ENCODE data around the gene LPA. TPM values are rescaled to one million over a fixed set of nuclear protein-coding genes. Genes with fewer than 3 reads are reported as not detected.

Gene LPA
- total RNA-seq, 1 donor from 2014 or later: not detected

DNA sequence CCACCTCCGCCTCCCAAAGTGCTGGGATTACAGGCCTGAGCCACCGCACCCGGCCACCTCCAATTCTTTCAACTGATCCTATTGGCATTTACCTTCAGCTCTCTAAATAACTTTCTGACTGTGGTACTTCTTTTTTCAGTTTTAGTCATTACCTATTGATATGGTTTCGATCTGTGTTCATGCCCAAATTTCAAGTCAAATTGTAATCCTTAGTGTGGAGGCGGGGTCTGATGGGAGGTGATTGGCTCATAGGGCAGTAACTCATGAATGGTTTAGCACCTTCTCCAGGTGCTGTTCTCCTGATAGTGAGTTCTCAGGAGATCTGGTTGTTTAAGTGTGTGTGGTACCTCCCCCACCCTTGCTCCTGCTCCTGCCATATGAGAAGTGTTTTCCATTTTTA is 140.9 kb downstream of the LPA start:
- H3K79me2 ChIP-seq (ENCODE audit: insufficient read depth, low read length): no peaks in the 10 kb centered on the region
- no peak overlapping the region for H3K27ac ChIP-seq (ENCODE audit: low read depth, low read length)
- TF ChIP-seq EZH2 (IDR thresholded peaks at IDR 0.05; ENCODE audit: insufficient read depth, low read length) (no peak), CTCF (IDR thresholded peaks at IDR 0.05; ENCODE audit: insufficient read depth, low read depth, low read length) (no peak)
- Mint-ChIP-seq H3K27ac (ENCODE audit: unreplicated experiment) (no peak overlapping the region), H3K9me3 (ENCODE audit: unreplicated experiment) (no peaks in the 10 kb centered on the region), H3K4me3 (ENCODE audit: unreplicated experiment) (no peak overlapping the region), H3K4me1 (ENCODE audit: low read depth, unreplicated experiment) (no peaks in the 10 kb centered on the region), H3K36me3 (ENCODE audit: low read depth, unreplicated experiment) (no peaks in the 10 kb centered on the region), H3K27me3 (ENCODE audit: low read depth, unreplicated experiment) (no peaks in the 10 kb centered on the region)
- no peaks in the 10 kb centered on the region for H3K36me3 ChIP-seq (ENCODE audit: insufficient read depth, low read length)
- no peaks in the 10 kb centered on the region for H3K4me1 ChIP-seq (ENCODE audit: insufficient read depth, low read length)
- no peak for FAIRE-seq
- no peak for DNase-seq (ENCODE audit: low read depth)
- no peaks in the 10 kb centered on the region for H3K27me3 ChIP-seq (ENCODE audit: insufficient read depth, low read length)
- H3K9ac ChIP-seq (ENCODE audit: low read length): no peak overlapping the region
- no peak overlapping the region for H3K4me2 ChIP-seq (ENCODE audit: low read length)
- no peak overlapping the region for H3K4me3 ChIP-seq (ENCODE audit: insufficient read depth, low read depth, low read length)
- H4K20me1 ChIP-seq (ENCODE audit: insufficient read depth, low read length): no peaks in the 10 kb centered on the region
- no peak overlapping the region for H2AFZ ChIP-seq (ENCODE audit: low read depth, low read length)
- H3K9me3 ChIP-seq (ENCODE audit: insufficient read depth, low read depth, low read length): no peaks in the 10 kb centered on the region

GRCh38 chr6:160520043-160520904 is 143.8 kb downstream of the LPA start:
- Histone ChIP-seq H3K27me3 (ENCODE audit: insufficient read depth, low read length) (no peaks in the 10 kb centered on the region), H3K79me2 (ENCODE audit: insufficient read depth, low read length) (no peaks in the 10 kb centered on the region), H3K36me3 (ENCODE audit: insufficient read depth, low read length) (no peaks in the 10 kb centered on the region), H2AFZ (ENCODE audit: low read depth, low read length) (peak overlapping the region; percentile 98), H3K4me3 (ENCODE audit: insufficient read depth, low read depth, low read length) (peak overlapping the region; percentile 73), H3K4me1 (ENCODE audit: insufficient read depth, low read length) (no peaks in the 10 kb centered on the region), H3K27ac (ENCODE audit: low read depth, low read length) (peak overlapping the region; percentile 44), H3K9ac (ENCODE audit: low read length) (peak overlapping the region; percentile 77), H3K4me2 (ENCODE audit: low read length) (peak overlapping the region; percentile 95), H4K20me1 (ENCODE audit: insufficient read depth, low read length) (no peaks in the 10 kb centered on the region), H3K9me3 (ENCODE audit: insufficient read depth, low read depth, low read length) (no peaks in the 10 kb centered on the region)
- FAIRE-seq (no peak), DNase-seq (ENCODE audit: low read depth) (peak; percentile 34)
- H3K9me3 Mint-ChIP-seq (ENCODE audit: unreplicated experiment): peaks cover 3% of the 10 kb centered on the region
- H3K36me3 Mint-ChIP-seq (ENCODE audit: low read depth, unreplicated experiment): no peaks in the 10 kb centered on the region
- H3K4me3 Mint-ChIP-seq (ENCODE audit: unreplicated experiment): peak overlapping the region; percentile 91
- no peaks in the 10 kb centered on the region for H3K4me1 Mint-ChIP-seq (ENCODE audit: low read depth, unreplicated experiment)
- TF ChIP-seq CTCF (IDR thresholded peaks at IDR 0.05; ENCODE audit: insufficient read depth, low read depth, low read length) (no peak), EZH2 (IDR thresholded peaks at IDR 0.05; ENCODE audit: insufficient read depth, low read length) (no peak)
- H3K27ac Mint-ChIP-seq (ENCODE audit: unreplicated experiment): peak overlapping the region; percentile 17
- H3K27me3 Mint-ChIP-seq (ENCODE audit: low read depth, unreplicated experiment): no peaks in the 10 kb centered on the region

- Histone ChIP-seq H3K79me2 (ENCODE audit: insufficient read depth, low read length) (no peaks in the 10 kb centered on the region), H4K20me1 (ENCODE audit: insufficient read depth, low read length) (no peaks in the 10 kb centered on the region), H3K27ac (ENCODE audit: low read depth, low read length) (no peak overlapping the region), H3K4me2 (ENCODE audit: low read length) (peak overlapping the region; percentile 95), H3K9me3 (ENCODE audit: insufficient read depth, low read depth, low read length) (no peaks in the 10 kb centered on the region), H3K4me1 (ENCODE audit: insufficient read depth, low read length) (no peaks in the 10 kb centered on the region), H3K9ac (ENCODE audit: low read length) (peak overlapping the region; percentile 77), H3K4me3 (ENCODE audit: insufficient read depth, low read depth, low read length) (peak overlapping the region; percentile 73), H3K36me3 (ENCODE audit: insufficient read depth, low read length) (no peaks in the 10 kb centered on the region), H2AFZ (ENCODE audit: low read depth, low read length) (peak overlapping the region; percentile 98), H3K27me3 (ENCODE audit: insufficient read depth, low read length) (no peaks in the 10 kb centered on the region)
- peaks cover 8% of the 10 kb centered on the region for H3K9me3 Mint-ChIP-seq (ENCODE audit: unreplicated experiment)
- no peaks in the 10 kb centered on the region for H3K27me3 Mint-ChIP-seq (ENCODE audit: low read depth, unreplicated experiment)
- peak overlapping the region; percentile 91 for H3K4me3 Mint-ChIP-seq (ENCODE audit: unreplicated experiment)
- TF ChIP-seq CTCF (IDR thresholded peaks at IDR 0.05; ENCODE audit: insufficient read depth, low read depth, low read length): peak; percentile 92
- no peak for TF ChIP-seq EZH2 (IDR thresholded peaks at IDR 0.05; ENCODE audit: insufficient read depth, low read length)
- DNase-seq (ENCODE audit: low read depth): no peak
- H3K36me3 Mint-ChIP-seq (ENCODE audit: low read depth, unreplicated experiment): no peaks in the 10 kb centered on the region
- no peak for FAIRE-seq
- no peaks in the 10 kb centered on the region for H3K4me1 Mint-ChIP-seq (ENCODE audit: low read depth, unreplicated experiment)
- peak overlapping the region; percentile 17 for H3K27ac Mint-ChIP-seq (ENCODE audit: unreplicated experiment)
Measured at GRCh38 chr6:160519603-160520042, 144.5 kb downstream of the LPA start.

All from astrocyte (in vitro differentiated cells and primary cell).